ENCODE results near the gene HS6ST3. TPM values are rescaled to one million over a fixed set of nuclear protein-coding genes. Genes with fewer than 3 reads are reported as not detected.

Gene HS6ST3
- total RNA-seq, 2 experiments from 2014 or later, result not detected

- ChIA-PET CTCF (no interaction called here), POLR2A (no interaction called here)
- intact Hi-C loops (cut with micrococcal nuclease), result no loop called here
- Mint-ChIP-seq H3K4me1 (ENCODE audit: low read depth) (no peaks in the 10 kb centered on the region), H3K4me3 (no peak overlapping the region), H3K27me3 (no peaks in the 10 kb centered on the region), H3K36me3 (ENCODE audit: low read depth) (no peaks in the 10 kb centered on the region), H3K27ac (no peak overlapping the region), H3K9me3 (peaks cover 11% of the 10 kb centered on the region)
- ATAC-seq, result no peak
- no peak for DNase-seq
- TF ChIP-seq CTCF (IDR thresholded peaks at IDR 0.05), result no peak
These were observed 547.1 kb downstream of the HS6ST3 start for GRCh38 chr13:96637039-96637438.

GRCh38 chr13:96646101-96646500, 556.2 kb downstream of the HS6ST3 start:
- no peak for DNase-seq
- H3K4me3 Mint-ChIP-seq, result no peak overlapping the region
- H3K36me3 Mint-ChIP-seq (ENCODE audit: low read depth), result no peaks in the 10 kb centered on the region
- H3K27me3 Mint-ChIP-seq, result no peaks in the 10 kb centered on the region
- TF ChIP-seq CTCF (IDR thresholded peaks at IDR 0.05), result no peak
- intact Hi-C loops (cut with micrococcal nuclease), result no loop called here
- no peaks in the 10 kb centered on the region for H3K4me1 Mint-ChIP-seq (ENCODE audit: low read depth)
- ATAC-seq, result no peak
- CTCF ChIA-PET, result no interaction called here
- POLR2A ChIA-PET, result no interaction called here
- H3K9me3 Mint-ChIP-seq, result peaks cover 10% of the 10 kb centered on the region
- no peak overlapping the region for H3K27ac Mint-ChIP-seq

GRCh38 chr13:96646515-96647211, 556.8 kb downstream of the HS6ST3 start:
- H3K9me3 Mint-ChIP-seq, result peaks cover 10% of the 10 kb centered on the region
- CTCF ChIA-PET, result no interaction called here
- no peaks in the 10 kb centered on the region for H3K27me3 Mint-ChIP-seq
- ATAC-seq, result no peak
- H3K4me3 Mint-ChIP-seq, result no peak overlapping the region
- no peaks in the 10 kb centered on the region for H3K36me3 Mint-ChIP-seq (ENCODE audit: low read depth)
- H3K27ac Mint-ChIP-seq, result no peak overlapping the region
- DNase-seq, result no peak
- H3K4me1 Mint-ChIP-seq (ENCODE audit: low read depth), result no peaks in the 10 kb centered on the region
- POLR2A ChIA-PET, result interaction anchor here (0.7 kb wide), 1 partner anchor 163 kb away, joined by 5 read pairs; no protein-coding TSS in a partner anchor
- intact Hi-C loops (cut with micrococcal nuclease), result no loop called here
- no peak for TF ChIP-seq CTCF (IDR thresholded peaks at IDR 0.05)

- ATAC-seq, result no peak
- ChIA-PET POLR2A (no interaction called here), CTCF (no interaction called here)
- Mint-ChIP-seq H3K27me3 (no peaks in the 10 kb centered on the region), H3K9me3 (peaks cover 1% of the 10 kb centered on the region), H3K4me3 (no peak overlapping the region), H3K36me3 (ENCODE audit: low read depth) (no peaks in the 10 kb centered on the region), H3K4me1 (ENCODE audit: low read depth) (no peaks in the 10 kb centered on the region), H3K27ac (no peak overlapping the region)
- intact Hi-C loops (cut with micrococcal nuclease), result no loop called here
- DNase-seq, result no peak
- no peak for TF ChIP-seq CTCF (IDR thresholded peaks at IDR 0.05)
These were observed 560.5 kb downstream of the HS6ST3 start for GRCh38 chr13:96650301-96650886.

- H3K9me3 Mint-ChIP-seq, result peaks cover 1% of the 10 kb centered on the region
- ATAC-seq, result no peak
- POLR2A ChIA-PET, result no interaction called here
- H3K36me3 Mint-ChIP-seq (ENCODE audit: low read depth), result no peaks in the 10 kb centered on the region
- no peak overlapping the region for H3K4me3 Mint-ChIP-seq
- DNase-seq, result no peak
- H3K27ac Mint-ChIP-seq, result no peak overlapping the region
- no peak for TF ChIP-seq CTCF (IDR thresholded peaks at IDR 0.05)
- H3K4me1 Mint-ChIP-seq (ENCODE audit: low read depth), result no peaks in the 10 kb centered on the region
- no peaks in the 10 kb centered on the region for H3K27me3 Mint-ChIP-seq
- intact Hi-C loops (cut with micrococcal nuclease), result no loop called here
- CTCF ChIA-PET, result no interaction called here
These were observed 561.7 kb downstream of the HS6ST3 start for GRCh38 chr13:96651598-96651997.
